GM19324 (cell line): ENCODE measurements around the gene PTOV1.

Source experiments
- ATAC-seq: cut with Tn5 transposase; IDR thresholded peaks from one replicate; pipeline ENCODE4 v1.9.1; 2021; ENCODE audit warnings: mild to moderate bottlenecking, moderate library complexity; ENCODE audit not compliant: unreplicated experiment, low FRiP score

Gene PTOV1

GRCh38 chr19:49907745-49908446 lies 56.9 kb downstream of the PTOV1 start:
- ATAC-seq, result no peak

GRCh38 chr19:49908480-49909420 lies 57.8 kb downstream of the PTOV1 start:
- ATAC-seq, result no peak

GRCh38 chr19:49910179-49910578 lies 59.2 kb downstream of the PTOV1 start:
- no peak for ATAC-seq
